GM19452 (cell line): ENCODE results near the gene GALR3.

Experiments
- ATAC-seq: cut with Tn5 transposase; IDR thresholded peaks from one replicate; pipeline ENCODE4 v1.9.1; 2021; ENCODE audit not compliant: unreplicated experiment

Gene GALR3

GRCh38 chr22:37802310-37803194, 20.6 kb upstream of the GALR3 start:
- no peak for ATAC-seq

DNA sequence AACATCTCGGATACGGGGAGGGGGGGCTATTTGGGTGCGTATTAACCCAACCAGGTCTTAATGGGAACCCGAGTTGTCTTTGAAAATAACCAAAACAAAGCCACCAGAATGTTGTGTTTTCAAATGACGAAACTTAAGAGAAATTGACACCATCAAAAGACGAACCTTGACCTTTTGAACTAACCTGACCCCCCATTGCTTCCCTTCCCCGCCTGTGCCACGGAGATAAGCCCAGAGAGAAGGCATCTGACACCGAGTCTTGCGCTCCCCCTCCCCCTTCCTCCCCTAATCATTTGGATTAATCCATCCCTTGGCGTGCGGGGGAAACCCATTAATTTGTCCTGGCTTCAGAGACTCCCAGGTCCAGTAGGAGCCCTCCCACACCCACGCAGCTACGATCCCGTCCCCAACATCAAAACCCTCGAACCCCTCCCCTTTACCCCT, 20.0 kb upstream of the GALR3 start:
- no peak for ATAC-seq

- ATAC-seq: no peak
Measured at GRCh38 chr22:37803639-37804351, 19.4 kb upstream of the GALR3 start.

- ATAC-seq: no peak
Measured at GRCh38 chr22:37804352-37804880, 18.8 kb upstream of the GALR3 start.

GRCh38 chr22:37804881-37805809, 18.0 kb upstream of the GALR3 start:
- ATAC-seq: no peak

DNA sequence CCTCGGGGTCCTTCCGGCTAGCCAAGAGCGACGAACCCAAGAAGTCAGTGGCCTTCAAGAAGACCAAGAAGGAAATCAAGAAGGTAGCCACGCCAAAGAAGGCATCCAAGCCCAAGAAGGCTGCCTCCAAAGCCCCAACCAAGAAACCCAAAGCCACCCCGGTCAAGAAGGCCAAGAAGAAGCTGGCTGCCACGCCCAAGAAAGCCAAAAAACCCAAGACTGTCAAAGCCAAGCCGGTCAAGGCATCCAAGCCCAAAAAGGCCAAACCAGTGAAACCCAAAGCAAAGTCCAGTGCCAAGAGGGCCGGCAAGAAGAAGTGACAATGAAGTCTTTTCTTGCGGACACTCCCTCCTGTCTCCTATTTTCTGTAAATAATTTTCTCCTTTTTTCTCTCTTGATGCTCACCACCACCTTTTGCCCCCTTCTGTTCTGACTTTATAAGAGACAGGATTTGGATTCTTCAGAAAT, 17.3 kb upstream of the GALR3 start:
- no peak for ATAC-seq

DNA sequence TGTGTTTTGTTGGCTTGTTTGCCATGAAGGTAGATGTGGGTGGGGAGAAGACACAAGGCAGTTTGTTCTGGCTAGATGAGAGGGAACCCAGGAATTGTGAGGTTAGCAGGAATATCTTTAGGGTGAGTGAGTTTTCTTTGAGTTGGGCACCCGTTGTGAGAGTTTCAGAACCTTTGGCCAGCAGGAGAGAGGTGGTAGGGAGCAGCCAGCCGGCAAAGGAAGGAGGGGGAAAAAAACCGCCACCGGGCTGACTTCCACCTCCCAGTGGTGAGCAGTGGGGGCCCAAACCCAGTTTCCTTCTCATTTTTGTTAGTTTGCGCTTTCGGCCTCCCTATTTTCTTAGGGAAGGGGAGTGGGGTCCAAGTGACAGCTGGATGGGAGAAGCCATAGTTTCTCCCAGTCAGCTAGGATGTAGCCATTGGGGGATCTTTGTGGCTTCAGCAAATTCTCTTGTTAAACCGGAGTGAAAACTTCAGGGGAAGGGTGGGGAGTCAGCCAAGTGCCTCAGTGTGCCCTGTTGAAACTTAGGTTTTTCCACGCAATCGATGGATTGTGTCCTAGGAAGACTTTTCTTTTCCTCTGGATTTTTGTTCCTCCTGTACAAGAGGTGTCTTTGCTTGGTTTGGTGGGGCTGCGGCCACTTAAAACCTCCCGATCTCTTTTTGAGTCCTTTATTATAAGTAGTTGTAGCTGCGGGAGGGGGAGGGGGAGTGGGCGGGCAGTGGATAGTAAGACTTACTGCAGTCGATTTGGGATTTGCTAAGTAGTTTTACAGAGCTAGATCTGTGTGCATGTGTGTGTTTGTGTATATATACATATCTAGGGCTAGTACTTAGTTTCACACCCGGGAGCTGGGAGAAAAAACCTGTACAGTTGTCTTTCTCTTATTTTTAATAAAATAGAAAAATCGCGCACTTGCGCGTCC, 16.5 kb upstream of the GALR3 start:
- no peak for ATAC-seq

DNA sequence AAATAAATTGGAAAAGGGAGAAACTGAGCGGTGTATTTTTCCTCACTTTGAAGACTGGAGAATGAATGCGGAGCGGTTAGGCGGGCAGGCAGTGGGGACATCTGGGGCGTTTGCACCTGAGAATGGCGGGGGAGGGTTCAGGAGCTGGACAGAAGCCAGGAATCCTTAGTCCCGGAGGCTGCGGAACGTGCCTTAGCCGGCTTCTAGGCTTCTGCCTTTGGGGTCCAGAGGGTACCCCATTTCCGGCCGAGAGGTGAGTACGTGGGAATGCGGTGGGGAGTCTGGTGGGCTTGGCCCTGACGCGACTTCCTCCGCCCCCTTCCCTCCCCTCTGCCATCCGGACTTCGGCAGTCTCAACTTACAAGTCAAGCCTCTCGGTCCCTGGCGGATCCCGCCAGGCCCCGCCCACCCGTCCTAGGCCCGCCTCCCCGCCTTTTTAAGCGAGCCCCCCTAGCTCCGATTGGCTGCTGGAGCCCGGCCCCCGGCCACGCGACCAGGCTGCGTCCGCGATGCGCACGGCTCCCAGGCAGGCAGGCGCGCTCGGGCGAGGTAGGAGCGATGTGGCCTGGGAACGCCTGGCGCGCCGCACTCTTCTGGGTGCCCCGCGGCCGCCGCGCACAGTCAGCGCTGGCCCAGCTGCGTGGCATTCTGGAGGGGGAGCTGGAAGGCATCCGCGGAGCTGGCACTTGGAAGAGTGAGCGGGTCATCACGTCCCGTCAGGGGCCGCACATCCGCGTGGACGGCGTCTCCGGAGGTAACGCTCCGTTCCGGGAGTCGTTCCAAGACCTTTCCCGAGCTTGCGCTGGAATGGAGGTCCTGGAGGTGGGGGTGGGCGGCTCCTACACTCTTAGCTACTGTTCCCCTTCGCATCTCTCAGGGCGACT, 15.5 kb upstream of the GALR3 start, which contains the start of gene GCAT:
Gene GCAT, plus strand, starts transcription at position 525 of the 884 bp plus-strand sequence. Its CDS starts 34 bp downstream, at position 559.
- peak; percentile 85 for ATAC-seq

DNA sequence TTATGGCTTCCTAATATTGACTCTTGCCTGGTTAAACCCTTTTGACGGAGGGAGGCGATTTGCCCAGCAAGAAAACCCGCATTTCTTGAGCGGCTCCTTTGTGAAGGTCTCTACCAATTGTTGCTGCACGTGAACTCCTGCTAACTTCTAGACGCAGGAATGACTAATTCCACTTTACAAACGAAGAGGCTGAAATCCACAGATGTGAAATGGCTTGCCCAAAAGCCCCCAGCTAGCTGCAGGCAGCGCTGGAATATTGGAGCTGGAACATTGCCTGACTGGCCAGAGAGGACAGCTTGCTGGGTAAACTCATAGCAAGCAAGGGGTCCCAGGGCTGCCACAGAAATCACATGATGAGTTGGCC, 14.9 kb upstream of the GALR3 start:
- no peak for ATAC-seq

GRCh38 chr22:37809672-37810333, 13.4 kb upstream of the GALR3 start:
- ATAC-seq: no peak

DNA sequence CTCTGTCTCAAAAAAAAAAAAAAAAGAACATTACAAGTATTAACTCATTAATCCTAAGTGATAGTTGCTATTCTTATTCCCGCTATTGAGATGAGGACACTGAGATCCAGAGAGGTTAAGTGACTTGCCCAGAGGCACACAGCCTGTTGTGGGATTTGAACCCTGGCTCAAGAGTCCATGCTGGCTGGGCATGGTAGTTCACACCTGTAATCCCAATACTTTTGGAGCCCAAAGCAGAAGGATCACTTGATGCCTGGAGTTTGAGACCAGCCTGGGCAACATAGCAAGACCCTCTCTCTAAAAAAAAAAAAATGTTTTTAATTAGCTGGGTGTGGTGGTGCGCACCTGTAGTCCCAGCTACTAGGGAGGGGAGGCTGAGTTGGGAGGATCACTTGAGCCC, 11.3 kb upstream of the GALR3 start:
- no peak for ATAC-seq

GRCh38 chr22:37812869-37813678, 10.1 kb upstream of the GALR3 start:
- ATAC-seq: no peak

DNA sequence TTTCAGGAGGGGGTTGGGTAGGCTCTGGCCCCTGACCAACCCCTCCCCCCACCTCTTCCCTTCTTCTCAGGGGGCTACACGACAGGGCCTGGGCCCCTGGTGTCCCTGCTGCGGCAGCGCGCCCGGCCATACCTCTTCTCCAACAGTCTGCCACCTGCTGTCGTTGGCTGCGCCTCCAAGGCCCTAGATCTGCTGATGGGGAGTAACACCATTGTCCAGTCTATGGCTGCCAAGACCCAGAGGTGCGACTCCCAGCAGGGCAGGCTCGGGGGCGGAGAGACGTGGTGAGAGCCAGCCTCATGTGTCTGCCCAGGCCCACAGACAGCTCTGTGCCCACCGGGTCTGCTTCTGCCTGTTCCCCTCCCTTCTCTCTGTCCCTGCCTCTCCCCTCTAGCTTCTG, 7.6 kb upstream of the GALR3 start:
- ATAC-seq: no peak

DNA sequence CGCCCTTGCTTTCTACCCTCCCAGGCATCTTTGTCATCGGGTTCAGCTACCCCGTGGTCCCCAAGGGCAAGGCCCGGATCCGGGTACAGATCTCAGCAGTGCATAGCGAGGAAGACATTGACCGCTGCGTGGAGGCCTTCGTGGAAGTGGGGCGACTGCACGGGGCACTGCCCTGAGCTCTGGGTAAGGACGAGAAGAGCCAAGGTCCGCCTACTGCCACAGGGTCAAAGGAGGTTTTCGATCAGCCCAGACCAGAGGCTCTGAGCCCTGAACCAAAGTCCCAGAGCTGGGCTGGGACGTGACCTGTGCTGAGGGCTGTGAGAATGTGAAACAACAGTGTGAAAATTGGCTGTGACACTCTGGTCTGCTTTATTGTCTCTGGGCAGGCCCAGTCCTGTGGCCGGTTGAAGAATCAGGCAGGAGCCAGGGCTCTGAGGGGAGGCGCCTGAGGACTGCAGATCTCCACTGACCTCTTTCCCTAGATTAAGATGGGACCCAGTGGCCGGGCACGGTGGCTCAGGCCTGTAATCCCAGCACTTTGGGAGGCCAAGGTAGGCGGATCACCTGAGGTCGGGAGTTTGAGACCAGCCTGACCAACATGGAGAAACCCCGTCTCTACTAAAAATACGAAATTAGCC, 6.5 kb upstream of the GALR3 start:
- ATAC-seq: no peak

- no peak for ATAC-seq
Measured at GRCh38 chr22:37817705-37818408, 5.3 kb upstream of the GALR3 start.

- no peak for ATAC-seq
Measured at GRCh38 chr22:37818409-37819104, 4.6 kb upstream of the GALR3 start.
